GM12878 (cell line): ENCODE results near the gene FAM114A1. TPM values are rescaled to one million over a fixed set of nuclear protein-coding genes. Genes with fewer than 3 reads are reported as not detected.

Experiments used
- ATAC-seq: fragments of 200-7000 bp; cut with Tn5 transposase; 3 replicates; pipeline ENCODE4 v1.9.1; 2020; ENCODE audit warnings: mild to moderate bottlenecking, moderate library complexity
- BruUV-seq: library from RNA; stranded (reverse); fragments of 400-500 nt; replicated peaks from 2 replicates; lab custom pipeline; 2021; lab: Mats Ljungman, UMichigan
- CTCF ChIA-PET: fragments of 300-600 bp; sonication (Branson Sonifier 250); formaldehyde crosslinking; extraction: SDS; loops from one replicate; lab custom pipeline; 2021; ENCODE audit warnings: inconsistent platforms; lab: Yijun Ruan, JAX
- POLR2A ChIA-PET: fragments of 350-600 bp; formaldehyde crosslinking; extraction: SDS; loops from one replicate; lab custom pipeline; 2021; ENCODE audit warnings: inconsistent platforms; lab: Charles Lee
- RAD21 ChIA-PET: fragments of 300-600 bp; sonication (Branson Sonifier 250); formaldehyde crosslinking; loops from one replicate; lab custom pipeline; 2023; ENCODE audit warnings: antibody characterized with exemption; ENCODE audit not compliant: unreplicated experiment; lab: Charles Lee
- SMC1A ChIA-PET: fragments of 300-600 bp; sonication (Branson Sonifier 250); formaldehyde crosslinking; loops from one replicate; lab custom pipeline; 2023; ENCODE audit not compliant: unreplicated experiment, uncharacterized antibody; lab: Charles Lee
- DNase-seq: peaks from one replicate; pipeline ENCODE4 v3.0.0-alpha.2; 2011; ENCODE audit warnings: low read depth, low spot score
- FAIRE-seq: peaks from 3 replicates; lab custom pipeline; 2011; peaks lifted over from hg19 to GRCh38; lab: Jason Lieb, UNC
- H2AFZ ChIP-seq: 2 replicates; pipeline ENCODE4 v1.6.0; 2011; ENCODE audit warnings: low read depth, low read length, control low read depth; ENCODE audit not compliant: control insufficient read depth
- H3K27ac ChIP-seq: 2 replicates; pipeline ENCODE4 v1.5.1; 2011; ENCODE audit warnings: control low read depth; ENCODE audit not compliant: control insufficient read depth, insufficient read depth
- H3K27me3 ChIP-seq, 2 experiments: replicated peaks in 1 of 2; 2 replicates each; pipeline versions ENCODE4 v1.6.0 to v1.6.1; 2011; ENCODE audit warnings: low read length in 1 of 2; ENCODE audit not compliant: control insufficient read depth in 2 of 2, insufficient read depth in 2 of 2
- H3K36me3 ChIP-seq, 2 experiments: 2 replicates each; pipeline ENCODE4 v1.5.1; 2011; ENCODE audit warnings: low read length in 1 of 2; ENCODE audit not compliant: control insufficient read depth in 2 of 2, insufficient read depth in 2 of 2
- H3K4me1 ChIP-seq: 2 replicates; pipeline ENCODE4 v1.6.1; 2011; ENCODE audit warnings: mild to moderate bottlenecking, low read length, moderate library complexity, mixed read lengths; ENCODE audit not compliant: control insufficient read depth, insufficient read depth
- H3K4me2 ChIP-seq: 2 replicates; pipeline ENCODE4 v1.6.0; 2011; ENCODE audit warnings: control low read depth; ENCODE audit not compliant: control insufficient read depth, insufficient read depth
- H3K4me3 ChIP-seq: fragments of 200-600 bp; sonication (generic); 2 replicates; pipeline ENCODE4 v1.5.1; 2016
- H3K79me2 ChIP-seq: 2 replicates; pipeline ENCODE4 v1.6.0; 2011; ENCODE audit warnings: low read length; ENCODE audit not compliant: control insufficient read depth, insufficient read depth
- H3K9ac ChIP-seq: 2 replicates; pipeline ENCODE4 v1.8.0; 2011; ENCODE audit warnings: low read length, control low read depth, mixed read lengths; ENCODE audit not compliant: control insufficient read depth, insufficient read depth
- H3K9me3 ChIP-seq: replicated peaks from 3 replicates; pipeline ENCODE4 v1.5.1; 2011; ENCODE audit warnings: mild to moderate bottlenecking, low read length; ENCODE audit not compliant: control insufficient read depth, insufficient read depth
- H4K20me1 ChIP-seq: 2 replicates; pipeline ENCODE4 v1.6.0; 2011; ENCODE audit not compliant: control insufficient read depth, insufficient read depth
- CHD2 ChIP-seq: IDR thresholded peaks from 2 replicates; pipeline ENCODE4 v1.6.1; 2011; ENCODE audit warnings: low read depth, low read length, improper control_type of control experiment, borderline replicate concordance
- CUX1 ChIP-seq: IDR thresholded peaks from 2 replicates; pipeline ENCODE4 v1.6.1; 2012; ENCODE audit warnings: improper control_type of control experiment, low read depth, low read length; ENCODE audit not compliant: insufficient replicate concordance
- EED ChIP-seq: sonication (generic); IDR thresholded peaks from 2 replicates; pipeline ENCODE4 v1.6.1; 2016; ENCODE audit warnings: antibody characterized with exemption, low read depth
- FOS ChIP-seq: IDR thresholded peaks from 3 replicates; pipeline ENCODE4 v1.6.1; 2011; ENCODE audit warnings: borderline replicate concordance; ENCODE audit not compliant: insufficient read length; ENCODE audit errors: extremely low read depth
- JUND ChIP-seq: IDR thresholded peaks from 2 replicates; pipeline ENCODE4 v1.6.1; 2012; ENCODE audit warnings: low read depth, mild to moderate bottlenecking, low read length, improper control_type of control experiment, moderate library complexity
- MYB ChIP-seq: fragments of 150-350 bp; IDR thresholded peaks from 2 replicates; pipeline ENCODE4 v1.6.1; 2014; ENCODE audit warnings: mild to moderate bottlenecking, low read depth, low read length, borderline replicate concordance
- NR2C2 ChIP-seq: IDR thresholded peaks from 2 replicates; pipeline ENCODE4 v1.6.1; 2011; ENCODE audit warnings: borderline replicate concordance, low read depth; ENCODE audit not compliant: control insufficient read depth, insufficient read length
- RB1 ChIP-seq: fragments of 450-650 bp; formaldehyde crosslinking; IDR thresholded peaks from 2 replicates; pipeline ENCODE4 v1.6.1; 2017; ENCODE audit warnings: mild to moderate bottlenecking, borderline replicate concordance
- SMAD1 ChIP-seq: fragments of 450-650 bp; IDR thresholded peaks from 2 replicates; pipeline ENCODE4 v1.6.1; 2018; ENCODE audit warnings: mild to moderate bottlenecking, low read depth; ENCODE audit not compliant: partially characterized antibody
- SUPT20H ChIP-seq: IDR thresholded peaks from 2 replicates; pipeline ENCODE4 v1.6.1; 2011; ENCODE audit warnings: low read depth, mild to moderate bottlenecking, low read length, moderate library complexity, borderline replicate concordance; ENCODE audit not compliant: control insufficient read depth
- TCF7 ChIP-seq: IDR thresholded peaks from 2 replicates; pipeline ENCODE4 v1.6.1; 2014; ENCODE audit warnings: antibody characterized with exemption, borderline replicate concordance
- YBX1 ChIP-seq: fragments of 450-650 bp; IDR thresholded peaks from 2 replicates; pipeline ENCODE4 v1.6.1; 2016; ENCODE audit warnings: antibody characterized with exemption
- ZNF592 ChIP-seq: fragments of 450-650 bp; IDR thresholded peaks from 2 replicates; pipeline ENCODE4 v1.6.1; 2017; ENCODE audit warnings: mild to moderate bottlenecking, moderate library complexity
- WGBS: methylation state at CpG from one replicate; pipeline ENCODE4 v1.1.6; 2016; ENCODE audit warnings: low lambda C conversion rate; ENCODE audit not compliant: insufficient replicate concordance, insufficient coverage; ENCODE audit errors: missing lambda C conversion rate; 5-methylcytosine and 5-hydroxymethylcytosine counted together
- in situ Hi-C: fragments of 300-500 bp; cut with MboI; formaldehyde crosslinking; loops from 9 replicates; pipeline ENCODE4 v1.14.3; 2018; ENCODE audit warnings: mixed read lengths
- intact Hi-C: fragments of 100-400 bp; cut with micrococcal nuclease; formaldehyde crosslinking; loops from one replicate; pipeline ENCODE4 v1.14.2; 2022; ENCODE audit not compliant: unreplicated experiment
- polyA plus RNA-seq, 11 experiments: library from polyadenylated mRNA; depleted of rRNA in 4 of 11; unstranded in 6 of 11; stranded (reverse) in 5 of 11; fragments of >200 nt; fragmentation: Nextera tagmentation in 4 of 11; fragmentation: Illumina TruSeq in 1 of 11; extraction: Ambion mirVana in 4 of 11; extraction: Trizol in 1 of 11; gene quantifications; 1 replicate in 1 of 11; 2 replicates in 10 of 11; pipeline versions ENCODE4 v1.2.1 to v1.2.3, GENCODE V29; 2011 to 2016; ENCODE audit warnings: inconsistent platforms in 2 of 11, missing spikeins in 2 of 11, low read depth in 1 of 11
- total RNA-seq, 4 experiments: library from RNA; depleted of rRNA in 3 of 4; stranded (reverse); fragments of >200 nt in 3 of 4; fragmentation: Illumina TruSeq in 1 of 4; extraction: Trizol in 1 of 4; gene quantifications; 2 replicates each; pipeline versions ENCODE4 v1.2.1 to v1.2.3, GENCODE V29; 2013 to 2021

Gene FAM114A1
- total and polyA plus RNA-seq, 10 of the 15 experiments (the other 5 are each of a cell fraction or from before 2014, with no cell fraction given), result 1.3 to 6.2 (median 3.9) TPM

GRCh38 chr4:38909015-38909414 is 41.4 kb downstream of the FAM114A1 start (continued):
- no peak for TF ChIP-seq YBX1
- TF ChIP-seq TCF7, result no peak
- TF ChIP-seq FOS, result no peak

GRCh38 chr4:38911257-38911656 is 43.7 kb downstream of the FAM114A1 start:
- ChIA-PET SMC1A (interaction anchor here (0.6 to 1.7 kb wide), 4 partner anchors 8 to 1262 kb away, joined by 3 to 5 read pairs (median 4); no protein-coding TSS in a partner anchor), RAD21 (interaction anchor here (1.5 kb wide), 1 partner anchor 9 kb away, joined by 4 read pairs; no protein-coding TSS in a partner anchor), POLR2A (no interaction called here), CTCF (interaction anchor here (1.6 to 6.9 kb wide), 3 partner anchors 8 to 223 kb away, joined by 3 to 36 read pairs (median 3); no protein-coding TSS in a partner anchor)
- no peak overlapping the region for H3K27ac ChIP-seq
- FAIRE-seq (no peak), DNase-seq (no peak), ATAC-seq (no peak)
- no peaks in the 10 kb centered on the region for H4K20me1 ChIP-seq
- H3K9me3 ChIP-seq, result no peaks in the 10 kb centered on the region; the same call in 2 of the 3 replicates
- no peak overlapping the region for H2AFZ ChIP-seq
- intact Hi-C loops, result no loop called here
- WGBS, result 88% methylated on average over 4 of the region's 4 CpGs
- TF ChIP-seq JUND (no peak), SUPT20H (no peak), NR2C2 (no peak), CUX1 (no peak), ZNF592 (no peak), CHD2 (no peak), MYB (no peak), SMAD1 (no peak), EED (no peak), RB1 (no peak)
- no peak overlapping the region for H3K4me2 ChIP-seq
- H3K4me3 ChIP-seq, result no peak overlapping the region
- H3K27me3 ChIP-seq, result no peaks in the 10 kb centered on the region
- H3K4me1 ChIP-seq, result peaks cover 3% of the 10 kb centered on the region; the same call in 1 of the 2 replicates
- in situ Hi-C loops, result loop anchor here (25.0 kb wide), 1 partner anchor 526 kb away; no protein-coding TSS in a partner anchor
- H3K79me2 ChIP-seq, result no peaks in the 10 kb centered on the region
- no peaks in the 10 kb centered on the region for H3K36me3 ChIP-seq
- no TSS peak for BruUV-seq
- H3K9ac ChIP-seq, result no peak overlapping the region
